GM19351 (cell line): ENCODE data around the gene ADAMTSL5.
"Not testable (repeated sequence)": the region's sequence is repeated elsewhere in the genome, so short reads cannot be mapped to it uniquely, and the experiment has no call there.

Source experiments
- ATAC-seq: cut with Tn5 transposase; IDR thresholded peaks from one replicate; pipeline ENCODE4 v1.9.1; 2021; ENCODE audit warnings: mild to moderate bottlenecking, moderate library complexity; ENCODE audit not compliant: unreplicated experiment

ADAMTSL5 gene

GRCh38 chr19:1514295-1514661, 1.5 kb upstream of the ADAMTSL5 start:
- no peak for ATAC-seq

GRCh38 chr19:1513499-1514294, 878 bp upstream of the ADAMTSL5 start:
- ATAC-seq, result no peak

- no peak for ATAC-seq
These were observed 1.2 kb downstream of the ADAMTSL5 start for GRCh38 chr19:1511318-1512317.

GRCh38 chr19:1510807-1511206, 2.0 kb downstream of the ADAMTSL5 start:
- no peak for ATAC-seq

GRCh38 chr19:1510442-1510806, 2.4 kb downstream of the ADAMTSL5 start:
- ATAC-seq, result no peak

GRCh38 chr19:1509602-1510441, 3.0 kb downstream of the ADAMTSL5 start:
- ATAC-seq, result no peak

- no peak for ATAC-seq
These were observed 4.3 kb downstream of the ADAMTSL5 start for GRCh38 chr19:1508507-1508856.

- no peak for ATAC-seq
These were observed 4.9 kb downstream of the ADAMTSL5 start for GRCh38 chr19:1507763-1508506.

- ATAC-seq, result no peak
These were observed 5.6 kb downstream of the ADAMTSL5 start for GRCh38 chr19:1507192-1507660.

- ATAC-seq, result no peak
These were observed 6.6 kb downstream of the ADAMTSL5 start for GRCh38 chr19:1505991-1506881.

- ATAC-seq, result no peak
These were observed 7.8 kb downstream of the ADAMTSL5 start for GRCh38 chr19:1505012-1505411.

- no peak for ATAC-seq
These were observed 8.7 kb downstream of the ADAMTSL5 start for GRCh38 chr19:1503925-1504773.

- ATAC-seq, result no peak
These were observed 9.5 kb downstream of the ADAMTSL5 start for GRCh38 chr19:1503089-1503924.

GRCh38 chr19:1502433-1503088, 10.3 kb downstream of the ADAMTSL5 start:
- no peak for ATAC-seq

- no peak for ATAC-seq
These were observed 11.6 kb downstream of the ADAMTSL5 start for GRCh38 chr19:1501200-1501595.

GRCh38 chr19:1499231-1499630, 13.6 kb downstream of the ADAMTSL5 start:
- not testable (repeated sequence) for ATAC-seq
